Kidney (tissue), 14 donors: ENCODE data around the gene GNG7. TPM values are rescaled to one million over a fixed set of nuclear protein-coding genes. Genes with fewer than 3 reads are reported as not detected.

ENCODE experiments used
- DNase-seq, 5 donors: peaks; one replicate each; pipeline ENCODE4 v3.0.0-alpha.2; 2013 to 2020
- FAIRE-seq: peaks from 2 replicates; lab custom pipeline; 2012; peaks lifted over from hg19 to GRCh38; lab: Jason Lieb, UNC
- H3K27ac ChIP-seq, 2 donors: one replicate each; pipeline ENCODE4 v1.7.0; 2013; ENCODE audit warnings: low read depth in 2 of 2, low read length in 2 of 2, inconsistent platforms in 1 of 2
- H3K27me3 ChIP-seq: one replicate; pipeline ENCODE4 v1.7.1; 2013; ENCODE audit warnings: low read length, inconsistent platforms; ENCODE audit not compliant: control insufficient read depth, insufficient read depth
- H3K36me3 ChIP-seq, 3 donors: one replicate each; pipeline versions ENCODE4 v1.7.0 to v1.7.1; 2013; ENCODE audit warnings: low read length in 3 of 3, control low read depth in 1 of 3, inconsistent platforms in 1 of 3; ENCODE audit not compliant: insufficient read depth in 3 of 3, control insufficient read depth in 2 of 3
- H3K4me1 ChIP-seq, 3 donors: one replicate each; pipeline versions ENCODE4 v1.7.0 to v1.7.1; 2013; ENCODE audit warnings: low read length in 3 of 3, inconsistent platforms in 1 of 3, low read depth in 1 of 3; ENCODE audit not compliant: control insufficient read depth in 2 of 3, insufficient read depth in 2 of 3
- H3K4me3 ChIP-seq, 3 donors: one replicate each; pipeline versions ENCODE4 v1.7.0 to v1.8.1; 2013; ENCODE audit warnings: low read length in 3 of 3, control low read depth in 1 of 3, inconsistent platforms in 1 of 3
- H3K9ac ChIP-seq, 3 donors: one replicate each; pipeline versions ENCODE4 v1.7.0 to v1.7.1; 2013; ENCODE audit warnings: low read length in 3 of 3, control low read depth in 1 of 3, inconsistent platforms in 1 of 3
- H3K9me3 ChIP-seq, 3 donors: one replicate each; pipeline versions ENCODE4 v1.7.0 to v1.7.1; 2013; ENCODE audit warnings: low read length in 3 of 3, control low read depth in 1 of 3, inconsistent platforms in 1 of 3; ENCODE audit not compliant: control insufficient read depth in 2 of 3, insufficient read depth in 1 of 3
- CTCF ChIP-seq: IDR thresholded peaks from 3 replicates; pipeline ENCODE4 v1.5.1; 2012; ENCODE audit warnings: mild to moderate bottlenecking, moderate library complexity, borderline replicate concordance; ENCODE audit not compliant: insufficient read depth; ENCODE audit errors: extremely low read depth
- intact Hi-C: fragments of 100-400 bp; cut with DNase I; formaldehyde crosslinking; loops from one replicate; pipeline ENCODE4 v1.11.1; 2022
- polyA plus RNA-seq: library from polyadenylated mRNA; stranded (reverse); fragments of 350-450 nt; fragmentation: Illumina TruSeq; extraction: RNeasy Lipid Tissue Mini Kit (QIAGEN cat#74804); gene quantifications from one replicate; pipeline ENCODE4 v1.2.3, GENCODE V29; 2014; ENCODE audit warnings: low read depth, low replicate concordance; ENCODE audit not compliant: insufficient read depth
- total RNA-seq: library from RNA; stranded (reverse); fragmentation: NEBNext Ultra II Directional; extraction: Animal tissue kit (Norgen Biotek cat#: 25700); gene quantifications from one replicate; pipeline ENCODE4 v1.2.1, GENCODE V29; 2021
- donor health status: control.
- donor health status: control.
- donor health status: control.
- donor health status: control.
- donor health status: control.
- donor health status: DM: yes; HTN: yes; CAD: no.
- donor health status: Normal renal cell carcinoma (clear cell type).

Gene GNG7
- total and polyA plus RNA-seq, 2 donors from 2014 or later = 9.9 to 13.4 TPM

- H3K9ac ChIP-seq = no peak overlapping the region
- H3K4me1 ChIP-seq = peaks cover 0 to 8% (median 3%) of the 10 kb centered on the region in 3 donors
- no peak for TF ChIP-seq CTCF
- intact Hi-C loops = no loop called here
- no peak for DNase-seq
- H3K27me3 ChIP-seq = peaks cover 6% of the 10 kb centered on the region
- H3K4me3 ChIP-seq = no peak overlapping the region
- H3K9me3 ChIP-seq = no peaks in the 10 kb centered on the region
- no peak for FAIRE-seq
- H3K27ac ChIP-seq = no peak overlapping the region
- H3K36me3 ChIP-seq = no peaks in the 10 kb centered on the region
These were observed 1.3 kb upstream of the GNG7 start for GRCh38 chr19:2703691-2704216.

- peaks cover 0 to 8% (median 3%) of the 10 kb centered on the region in 3 donors for H3K4me1 ChIP-seq
- H3K36me3 ChIP-seq = no peaks in the 10 kb centered on the region
- no peak for DNase-seq
- no peak overlapping the region for H3K27ac ChIP-seq
- H3K9me3 ChIP-seq = no peaks in the 10 kb centered on the region
- H3K27me3 ChIP-seq = peaks cover 6% of the 10 kb centered on the region
- intact Hi-C loops = no loop called here
- FAIRE-seq = no peak
- peak overlapping the region in 1 of 3 donors; percentile 32 for H3K9ac ChIP-seq
- H3K4me3 ChIP-seq = peak overlapping the region; percentile 2 to 56 (median 28)
- no peak for TF ChIP-seq CTCF
These were observed 563 bp upstream of the GNG7 start for GRCh38 chr19:2703077-2703437.

- Histone ChIP-seq H3K27ac (no peak overlapping the region), H3K9ac (peak overlapping the region in 1 of 3 donors; percentile 65), H3K9me3 (no peaks in the 10 kb centered on the region), H3K27me3 (peaks cover 6% of the 10 kb centered on the region), H3K4me3 (peak overlapping the region in 2 of 3 donors; percentile 44 to 52), H3K36me3 (no peaks in the 10 kb centered on the region), H3K4me1 (peaks cover 0 to 8% (median 3%) of the 10 kb centered on the region in 3 donors)
- DNase-seq (no peak), FAIRE-seq (no peak)
- no peak for TF ChIP-seq CTCF
- intact Hi-C loops = no loop called here
These were observed 929 bp downstream of the GNG7 start for GRCh38 chr19:2701361-2702169.
